HEK293T (cell line): ENCODE data around the gene PBRM1.

ENCODE experiments used
- BHLHE40 ChIP-seq: fragments of 450-650 bp; IDR thresholded peaks from 2 replicates; pipeline ENCODE4 v1.6.1; 2016; ENCODE audit warnings: mild to moderate bottlenecking, moderate library complexity, borderline replicate concordance
- ELF4 ChIP-seq: fragments of 450-650 bp; IDR thresholded peaks from 2 replicates; pipeline ENCODE4 v1.6.1; 2017; ENCODE audit warnings: antibody characterized with exemption
- FOXM1 ChIP-seq: fragments of 450-650 bp; IDR thresholded peaks from 2 replicates; pipeline ENCODE4 v1.6.1; 2017; ENCODE audit warnings: mild to moderate bottlenecking, borderline replicate concordance
- HDGF ChIP-seq: fragments of 450-650 bp; IDR thresholded peaks from 2 replicates; pipeline ENCODE4 v1.6.1; 2017; ENCODE audit warnings: antibody characterized with exemption, borderline replicate concordance
- NFRKB ChIP-seq: fragments of 450-650 bp; IDR thresholded peaks from 2 replicates; pipeline ENCODE4 v1.6.1; 2016; ENCODE audit warnings: mild to moderate bottlenecking, moderate library complexity
- SP1 ChIP-seq: fragments of 450-650 bp; IDR thresholded peaks from 2 replicates; pipeline ENCODE4 v1.6.1; 2017
- SUZ12 ChIP-seq: fragments of 450-650 bp; IDR thresholded peaks from 2 replicates; pipeline ENCODE4 v1.6.1; 2016; ENCODE audit warnings: mild to moderate bottlenecking
- TARDBP ChIP-seq: fragments of 450-650 bp; IDR thresholded peaks from 2 replicates; pipeline ENCODE4 v1.6.1; 2016
- ZNF384 ChIP-seq: fragments of 450-650 bp; IDR thresholded peaks from 2 replicates; pipeline ENCODE4 v1.6.1; 2016
- TF ChIP-seq, protein P1 (sequence below): fragments of 450-650 bp; IDR thresholded peaks from 2 replicates; pipeline ENCODE4 v1.6.1; 2016

DNA sequence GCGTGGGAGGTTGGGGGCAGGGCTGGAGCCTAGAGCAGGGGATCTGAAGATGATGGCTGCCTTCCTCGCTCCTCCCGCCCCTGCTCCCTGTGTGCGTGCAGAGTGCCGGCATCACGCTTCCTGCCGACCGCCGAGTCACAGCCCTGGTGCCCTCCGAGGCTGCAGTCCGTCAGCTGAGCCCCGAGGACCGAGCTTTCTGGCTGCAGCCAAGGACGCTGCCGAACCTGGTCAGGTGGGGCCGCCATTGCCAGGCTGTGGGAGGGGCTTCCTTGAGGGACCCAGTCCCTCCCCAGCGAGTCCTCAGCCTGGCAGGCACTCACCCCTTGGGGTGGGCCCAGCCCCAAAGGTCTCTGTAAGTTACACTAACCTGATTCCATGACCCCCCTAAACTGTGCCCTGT, 173.0 kb downstream of the PBRM1 start:
- TF ChIP-seq ZNF384 (no peak), HDGF (no peak), SUZ12 (no peak), FOXM1 (no peak), BHLHE40 (no peak), SP1 (no peak), ELF4 (no peak), NFRKB (no peak), TARDBP (no peak)
- TF ChIP-seq, protein P1, sequence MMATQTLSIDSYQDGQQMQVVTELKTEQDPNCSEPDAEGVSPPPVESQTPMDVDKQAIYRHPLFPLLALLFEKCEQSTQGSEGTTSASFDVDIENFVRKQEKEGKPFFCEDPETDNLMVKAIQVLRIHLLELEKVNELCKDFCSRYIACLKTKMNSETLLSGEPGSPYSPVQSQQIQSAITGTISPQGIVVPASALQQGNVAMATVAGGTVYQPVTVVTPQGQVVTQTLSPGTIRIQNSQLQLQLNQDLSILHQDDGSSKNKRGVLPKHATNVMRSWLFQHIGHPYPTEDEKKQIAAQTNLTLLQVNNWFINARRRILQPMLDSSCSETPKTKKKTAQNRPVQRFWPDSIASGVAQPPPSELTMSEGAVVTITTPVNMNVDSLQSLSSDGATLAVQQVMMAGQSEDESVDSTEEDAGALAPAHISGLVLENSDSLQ = no peak
